NCI-H2107 treated with DMSO at 0.1 percent for 48 hours (cell line): ENCODE results near the gene MBP.
"Not testable (repeated sequence)": the region's sequence is repeated elsewhere in the genome, so short reads cannot be mapped to it uniquely, and the experiment has no call there.

Experiments
- DNase-seq: peaks from one replicate; lab custom pipeline; 2025; ENCODE audit not compliant: unreplicated experiment; lab: John Stamatoyannopoulos, UW

Gene MBP

GRCh38 chr18:76955524-76956170, 176.9 kb downstream of the MBP start:
- DNase-seq, result peak; percentile 64

GRCh38 chr18:76953583-76954233, 178.9 kb downstream of the MBP start:
- DNase-seq, result peak; percentile 88

DNA sequence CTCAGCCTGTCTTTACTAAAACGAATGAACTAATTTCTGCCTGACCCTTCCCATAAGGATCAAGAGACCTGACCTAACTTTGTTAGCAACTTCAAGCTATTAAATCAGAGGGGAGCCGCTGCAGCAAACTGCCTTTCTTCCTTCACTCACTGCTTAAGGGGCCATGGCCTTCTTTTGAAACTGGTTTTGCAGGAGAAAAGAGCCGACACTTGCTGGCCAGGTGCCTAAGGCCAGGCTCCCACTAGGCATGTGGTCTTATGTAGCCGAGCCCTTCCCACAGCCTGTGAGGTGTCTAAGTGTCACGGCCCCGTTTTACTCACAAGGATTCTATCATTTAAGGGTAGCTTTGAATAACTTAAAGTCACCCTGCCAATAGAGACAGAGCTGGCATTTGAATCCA, 179.4 kb downstream of the MBP start:
- DNase-seq, result no peak

GRCh38 chr18:76952747-76953146, 179.8 kb downstream of the MBP start:
- DNase-seq, result no peak

DNA sequence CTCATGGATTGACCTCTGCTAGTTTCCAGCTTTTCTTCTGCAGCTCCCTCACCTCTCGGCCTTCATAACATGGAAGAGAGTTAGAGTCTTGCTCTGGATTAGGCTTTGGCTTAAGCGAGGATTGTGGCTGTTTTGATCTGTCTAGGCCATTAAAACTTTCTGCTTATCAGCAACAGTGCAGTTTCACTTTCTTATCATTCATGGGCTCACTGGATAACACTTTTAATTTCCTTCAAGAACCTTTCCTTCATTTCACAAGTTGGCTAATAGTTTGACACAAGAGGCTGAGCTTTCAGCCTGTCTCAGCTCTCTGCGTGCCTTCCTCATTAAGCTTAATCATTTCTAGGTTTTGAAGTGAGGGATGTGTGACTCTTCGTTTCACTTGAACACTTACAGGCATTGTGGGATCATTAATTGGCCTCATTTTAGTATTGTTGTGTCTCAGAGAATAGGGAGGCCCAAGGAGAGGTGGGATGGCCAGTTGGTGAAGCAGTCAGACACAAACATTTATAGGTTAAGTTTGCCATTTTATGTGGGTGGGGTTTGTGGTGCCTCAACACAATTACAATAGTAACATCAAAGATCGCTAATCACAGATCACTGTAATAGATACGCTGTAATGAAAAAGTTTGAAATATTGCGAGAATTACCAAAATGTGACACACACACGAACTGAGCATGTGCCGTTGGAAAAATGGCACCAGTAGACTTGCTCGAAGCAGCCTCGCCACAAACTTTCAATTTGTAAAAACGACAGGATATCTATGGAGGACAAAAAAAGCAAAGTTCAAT, 180.9 kb downstream of the MBP start:
- DNase-seq, result no peak

DNA sequence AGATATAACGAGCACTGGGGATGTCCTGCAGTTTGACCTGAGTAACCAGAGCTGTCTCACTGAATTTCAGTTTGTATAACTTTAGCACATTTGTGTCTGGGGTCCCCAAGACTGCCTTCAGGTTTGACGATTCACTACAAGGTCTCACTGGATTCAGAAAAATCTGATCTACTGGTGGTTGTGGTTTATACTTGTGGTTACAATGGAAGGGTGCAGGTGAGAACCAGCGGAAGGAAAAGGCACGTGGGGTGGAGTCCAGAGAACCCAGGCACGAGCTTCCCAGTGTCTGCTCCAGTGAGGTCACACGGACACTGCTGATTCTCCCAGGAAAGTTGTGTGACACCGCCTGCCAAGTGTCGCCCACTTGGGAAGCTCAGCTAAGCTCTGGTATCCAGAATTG, 184.2 kb downstream of the MBP start:
- DNase-seq, result no peak

GRCh38 chr18:76944346-76944745, 188.2 kb downstream of the MBP start:
- not testable (repeated sequence) for DNase-seq

GRCh38 chr18:76943542-76944339, 188.8 kb downstream of the MBP start:
- DNase-seq, result no peak

DNA sequence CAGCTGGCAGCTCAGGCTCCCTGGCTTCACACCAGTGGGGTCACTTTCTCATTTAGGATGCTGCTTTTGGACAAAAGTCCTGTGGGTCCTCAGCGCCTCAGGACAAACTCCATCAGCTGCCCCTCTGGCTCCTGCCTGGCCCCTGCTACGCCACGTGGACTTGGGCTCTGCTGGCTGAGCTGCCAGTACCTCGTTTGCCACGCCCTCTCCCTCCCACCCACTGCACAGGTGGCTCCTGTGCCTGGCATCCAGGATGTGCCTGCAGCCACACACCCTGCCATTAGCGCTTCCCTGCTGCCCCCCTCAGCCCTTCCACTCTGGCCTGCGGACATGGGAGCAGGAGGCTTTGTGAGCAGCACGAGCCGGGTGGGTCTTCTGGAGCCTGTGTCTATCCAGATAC, 191.3 kb downstream of the MBP start:
- no peak for DNase-seq

DNA sequence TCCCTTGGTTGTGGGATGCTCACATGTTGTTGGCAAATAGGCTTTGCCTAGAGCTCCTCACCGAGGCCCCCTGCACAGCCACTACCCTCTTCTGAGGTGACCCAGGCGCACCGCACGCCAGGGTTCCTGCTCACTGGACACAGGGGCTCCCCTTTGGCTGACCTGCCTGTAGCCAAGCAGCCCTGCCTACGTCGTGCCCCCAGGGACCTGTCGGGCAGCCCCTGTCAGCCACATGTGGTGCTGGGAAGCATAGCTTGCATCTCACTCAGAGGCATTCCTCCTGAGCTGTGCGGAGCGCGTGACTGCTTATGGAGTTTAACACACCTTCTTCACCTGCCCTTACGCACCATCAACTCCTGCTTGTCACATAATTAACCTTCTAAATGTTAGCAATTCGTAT, 194.0 kb downstream of the MBP start:
- no peak for DNase-seq

GRCh38 chr18:76937597-76937996, 195.0 kb downstream of the MBP start:
- no peak for DNase-seq

DNA sequence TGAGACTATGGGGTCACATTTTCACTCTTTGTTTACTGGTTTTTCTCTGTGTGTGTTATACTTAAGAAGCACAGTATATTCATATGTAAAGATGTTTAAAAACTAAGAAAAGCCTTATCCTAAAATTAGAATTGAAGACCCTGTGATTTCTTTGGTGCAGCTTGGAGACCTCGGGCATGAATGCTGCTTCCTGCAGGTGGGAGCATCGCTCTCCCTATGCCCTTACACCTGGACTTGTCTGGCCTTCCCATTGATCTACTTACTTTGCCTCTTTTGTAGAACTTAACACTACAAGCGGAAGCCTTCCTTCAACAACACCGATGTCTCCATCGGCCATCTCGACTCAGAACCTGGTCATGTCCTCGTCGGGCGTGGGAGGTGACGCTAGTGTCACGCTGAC, 195.7 kb downstream of the MBP start:
- DNase-seq, result no peak

DNA sequence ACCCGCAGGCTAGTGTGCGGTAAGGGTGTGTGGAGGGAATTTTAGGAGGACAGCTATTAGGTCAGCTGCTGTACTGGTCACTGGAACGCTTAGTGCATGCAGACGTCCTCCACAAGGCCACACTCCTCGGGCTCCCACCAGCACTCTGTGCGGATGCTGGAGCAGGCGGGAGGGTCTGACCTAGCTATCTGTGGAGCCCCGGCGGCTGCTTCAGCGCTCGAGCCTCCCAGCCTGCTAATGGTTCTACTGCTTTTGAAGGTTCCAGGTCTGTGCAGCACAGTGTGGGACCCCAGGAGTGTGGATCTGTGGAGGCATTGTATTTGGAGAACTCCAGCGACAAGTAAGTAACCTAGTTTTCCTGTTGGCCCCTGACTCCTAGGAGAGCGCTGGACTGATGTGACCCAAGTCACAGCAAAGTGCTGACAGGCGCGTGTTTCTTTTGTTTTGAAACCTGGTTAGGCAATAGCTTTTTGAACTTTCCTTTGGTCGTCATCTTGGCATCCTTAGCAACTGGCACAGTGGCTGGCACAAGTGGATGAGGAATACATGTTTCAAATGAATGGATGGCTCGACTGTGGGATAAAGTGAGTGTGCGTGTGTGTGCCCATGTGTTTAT, 196.8 kb downstream of the MBP start:
- no peak for DNase-seq

DNA sequence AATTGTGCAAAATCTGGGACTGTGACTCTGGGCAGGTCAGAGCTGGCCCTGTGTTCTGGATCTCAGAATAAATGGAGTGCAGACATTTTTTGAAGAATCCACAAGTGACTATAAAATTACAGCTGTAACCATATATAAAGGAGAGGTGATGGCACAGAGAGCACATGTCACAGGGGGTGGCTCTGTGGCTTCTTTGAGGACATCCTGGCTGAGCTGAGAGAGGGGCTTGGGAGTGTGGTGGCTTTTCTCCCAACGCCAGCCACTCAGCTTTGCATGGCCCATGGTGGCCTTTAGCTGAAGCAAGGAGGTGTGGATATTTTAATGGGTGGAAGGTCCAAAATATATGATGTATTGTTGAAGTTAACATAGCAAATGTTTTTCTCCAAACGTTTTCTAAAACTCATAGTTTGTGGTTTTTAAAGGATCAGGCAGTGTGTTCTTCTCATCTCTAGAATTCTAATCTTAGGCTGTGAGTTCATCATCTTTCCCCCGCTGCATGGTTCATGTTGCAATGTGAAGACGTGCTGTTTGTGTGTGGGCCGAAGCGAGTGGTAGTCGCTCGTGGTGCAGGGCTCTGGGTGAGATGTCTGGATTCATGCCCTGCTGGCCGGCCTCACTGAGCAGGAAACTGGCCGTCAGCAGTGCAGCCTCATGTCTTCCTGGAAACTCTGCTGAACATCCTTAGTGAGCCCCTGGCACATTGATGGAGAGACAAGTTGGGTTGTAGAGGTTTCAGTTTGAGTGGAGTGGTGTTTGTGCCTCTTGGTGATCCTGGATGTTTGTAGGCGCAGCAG, 200.4 kb downstream of the MBP start:
- DNase-seq, result no peak

- DNase-seq, result no peak
Observed at GRCh38 chr18:76931171-76931570, 201.4 kb downstream of the MBP start.
